ENCODE results near the gene SPATA31A7.
"Not testable (repeated sequence)": the region's sequence is repeated elsewhere in the genome, so short reads cannot be mapped to it uniquely, and the experiment has no call there.

Gene SPATA31A7

DNA sequence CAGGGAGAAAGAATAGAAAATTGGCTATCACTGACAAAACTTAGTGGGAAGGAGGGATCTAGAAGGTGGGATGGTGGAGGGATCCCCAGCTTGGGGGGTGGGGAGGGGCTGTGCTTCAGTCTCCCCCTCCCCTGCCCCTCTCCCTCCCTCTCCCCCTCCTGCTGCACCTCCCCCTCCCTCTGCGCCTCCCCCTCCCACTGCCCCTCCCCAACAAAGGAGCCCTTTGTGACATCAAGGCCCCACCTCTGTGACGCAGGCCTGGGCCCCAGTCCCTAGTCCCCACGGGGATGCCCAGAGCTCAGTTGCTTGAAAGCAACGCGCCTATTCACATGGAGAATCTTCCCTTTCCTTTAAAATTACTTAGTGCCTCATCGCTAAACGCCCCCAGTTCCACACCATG is at the start of gene SPATA31A7:
Gene SPATA31A7 (plus strand): TSS at position 301 of the 400 bp plus-strand sequence. CDS start 29 bp downstream, at position 330.
- H3K9me3 Mint-ChIP-seq; H3K4me3 Mint-ChIP-seq; H3K27me3 Mint-ChIP-seq; H3K4me1 Mint-ChIP-seq; ATAC-seq (ENCODE audit: low read depth); H3K36me3 Mint-ChIP-seq; DNase-seq (ENCODE audit: low spot score in 2 of 2); H3K27ac Mint-ChIP-seq: not testable (repeated sequence)

DNA sequence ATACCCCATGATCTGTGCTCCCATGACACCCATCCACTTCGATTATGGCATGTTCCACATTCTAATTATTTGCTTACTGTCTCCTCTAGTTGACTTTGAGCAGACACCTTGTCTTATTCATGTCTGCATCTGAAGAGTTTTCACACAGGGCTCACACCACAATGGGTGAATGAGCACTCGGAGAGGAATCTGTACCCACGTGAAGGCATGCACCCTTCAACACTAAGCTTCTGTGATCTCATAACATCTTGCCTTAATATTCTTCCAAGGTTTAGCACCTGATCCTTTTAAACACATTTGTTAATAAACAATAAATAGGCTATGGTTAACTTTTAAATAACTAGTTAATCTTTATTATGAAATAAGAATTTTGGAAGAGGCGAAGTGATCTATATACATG is 36.6 kb downstream of the SPATA31A7 start:
- not testable (repeated sequence) for H3K9me3 Mint-ChIP-seq; H3K36me3 Mint-ChIP-seq; H3K27me3 Mint-ChIP-seq; H3K4me3 Mint-ChIP-seq; DNase-seq (ENCODE audit: low spot score in 2 of 2); ATAC-seq (ENCODE audit: low read depth); H3K4me1 Mint-ChIP-seq; H3K27ac Mint-ChIP-seq
